ENCODE results near the gene FAM20C.

The FAM20C gene

DNA sequence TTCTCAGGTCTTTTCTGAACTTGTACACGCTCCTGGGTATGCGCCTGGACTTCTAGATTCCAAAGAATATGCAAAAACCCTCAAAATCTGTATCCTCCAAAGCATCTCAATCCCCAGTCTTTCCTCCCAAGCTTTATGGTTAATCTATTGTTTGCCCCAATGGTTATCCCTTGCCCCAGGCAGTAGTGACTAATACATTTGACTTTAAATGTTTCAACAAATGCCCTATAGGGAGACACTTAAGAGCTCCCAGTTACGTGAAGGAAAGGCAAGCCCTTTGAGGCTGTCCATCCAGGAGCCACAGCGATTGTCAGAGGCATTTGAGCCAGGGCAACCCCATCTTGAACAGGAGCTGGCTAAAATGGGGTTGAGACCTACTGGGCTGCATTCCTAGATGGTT is 84.9 kb downstream of the FAM20C start:
- H3K9me3 ChIP-seq (ENCODE audit: control insufficient read depth, insufficient read depth, low read depth, low read length): no peaks in the 10 kb centered on the region
- no peaks in the 10 kb centered on the region for H3K4me1 ChIP-seq (ENCODE audit: control insufficient read depth, insufficient read depth, low read length)
- ChIA-PET POLR2A (no interaction called here), CTCF (interaction anchor here (2.3 kb wide), 1 partner anchor 13 kb away, joined by 12 read pairs; no protein-coding TSS in a partner anchor)
- H3K4me3 ChIP-seq (ENCODE audit: low read depth, low read length): no peak overlapping the region
- no peak for TF ChIP-seq ZBTB1 (tag by site-specific recombination; IDR thresholded peaks at IDR 0.05)
- TF ChIP-seq, protein P1, sequence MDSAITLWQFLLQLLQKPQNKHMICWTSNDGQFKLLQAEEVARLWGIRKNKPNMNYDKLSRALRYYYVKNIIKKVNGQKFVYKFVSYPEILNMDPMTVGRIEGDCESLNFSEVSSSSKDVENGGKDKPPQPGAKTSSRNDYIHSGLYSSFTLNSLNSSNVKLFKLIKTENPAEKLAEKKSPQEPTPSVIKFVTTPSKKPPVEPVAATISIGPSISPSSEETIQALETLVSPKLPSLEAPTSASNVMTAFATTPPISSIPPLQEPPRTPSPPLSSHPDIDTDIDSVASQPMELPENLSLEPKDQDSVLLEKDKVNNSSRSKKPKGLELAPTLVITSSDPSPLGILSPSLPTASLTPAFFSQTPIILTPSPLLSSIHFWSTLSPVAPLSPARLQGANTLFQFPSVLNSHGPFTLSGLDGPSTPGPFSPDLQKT (IDR thresholded peaks at IDR 0.05; ENCODE audit: borderline replicate concordance, low read depth, low read length): no peak
- no peak for TF ChIP-seq ZIC2 (tag by site-specific recombination; IDR thresholded peaks at IDR 0.05)
- TF ChIP-seq ZNF169 (tag by site-specific recombination; IDR thresholded peaks at IDR 0.05): no peak
- TF ChIP-seq ZNF221 (tag by site-specific recombination; IDR thresholded peaks at IDR 0.05; ENCODE audit: borderline replicate concordance): no peak
- no peak for TF ChIP-seq ZNF223 (tag by site-specific recombination; IDR thresholded peaks at IDR 0.05)
- TF ChIP-seq ZNF354C (tag by site-specific recombination; IDR thresholded peaks at IDR 0.05; ENCODE audit: borderline replicate concordance, low read depth): no peak
- H3K27ac ChIP-seq (ENCODE audit: extremely low read depth, low read depth, low read length): no peak overlapping the region
- no peaks in the 10 kb centered on the region for H3K36me3 ChIP-seq (ENCODE audit: control insufficient read depth in 2 of 2, insufficient read depth in 1 of 2, low read length in 2 of 2)

DNA sequence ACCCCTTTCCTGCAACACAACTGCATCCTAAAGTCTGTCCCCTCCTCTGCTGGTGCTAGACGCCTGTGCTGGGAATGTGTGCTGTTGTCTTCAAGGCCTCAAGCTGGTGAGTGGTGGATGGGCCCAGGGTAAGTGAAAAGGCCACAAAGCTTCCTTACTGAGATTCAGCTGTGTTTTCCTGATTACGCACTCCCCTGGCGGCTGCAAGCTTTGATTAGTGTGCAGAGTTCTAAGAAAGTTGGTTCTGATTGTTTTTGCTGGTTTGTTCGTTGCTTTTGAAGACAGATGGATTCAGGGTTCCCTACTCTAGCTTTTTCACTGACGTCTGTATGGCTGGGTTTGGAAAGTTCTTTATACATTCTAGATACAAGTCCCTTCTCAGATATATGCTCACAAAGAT is 85.7 kb downstream of the FAM20C start:
- CTCF ChIA-PET: interaction anchor here (0.5 to 2.3 kb wide), 3 partner anchors 13 to 45 kb away, joined by 3 to 12 read pairs (median 4); no protein-coding TSS in a partner anchor
- Histone ChIP-seq H3K4me1 (ENCODE audit: control insufficient read depth, insufficient read depth, low read length) (no peaks in the 10 kb centered on the region), H3K4me3 (ENCODE audit: low read depth, low read length) (no peak overlapping the region), H3K27ac (ENCODE audit: extremely low read depth, low read depth, low read length) (no peak overlapping the region), H3K36me3 (ENCODE audit: control insufficient read depth in 2 of 2, insufficient read depth in 1 of 2, low read length in 2 of 2) (no peaks in the 10 kb centered on the region), H3K9me3 (ENCODE audit: control insufficient read depth, insufficient read depth, low read depth, low read length) (no peaks in the 10 kb centered on the region)
- TF ChIP-seq ZSCAN30 (tag by site-specific recombination; IDR thresholded peaks at IDR 0.05): no peak
- TF ChIP-seq BCL11B (tag by site-specific recombination; IDR thresholded peaks at IDR 0.05; ENCODE audit: low read depth): no peak
- TF ChIP-seq, protein P2, sequence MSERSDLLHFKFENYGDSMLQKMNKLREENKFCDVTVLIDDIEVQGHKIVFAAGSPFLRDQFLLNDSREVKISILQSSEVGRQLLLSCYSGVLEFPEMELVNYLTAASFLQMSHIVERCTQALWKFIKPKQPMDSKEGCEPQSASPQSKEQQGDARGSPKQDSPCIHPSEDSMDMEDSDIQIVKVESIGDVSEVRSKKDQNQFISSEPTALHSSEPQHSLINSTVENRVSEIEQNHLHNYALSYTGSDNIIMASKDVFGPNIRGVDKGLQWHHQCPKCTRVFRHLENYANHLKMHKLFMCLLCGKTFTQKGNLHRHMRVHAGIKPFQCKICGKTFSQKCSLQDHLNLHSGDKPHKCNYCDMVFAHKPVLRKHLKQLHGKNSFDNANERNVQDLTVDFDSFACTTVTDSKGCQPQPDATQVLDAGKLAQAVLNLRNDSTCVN (tag by site-specific recombination; optimal IDR thresholded peaks at IDR 0.05): no peak
- TF ChIP-seq TCF7L2 (IDR thresholded peaks at IDR 0.05; ENCODE audit: borderline replicate concordance, low read depth, low read length): no peak
- TF ChIP-seq SCRT2 (tag by site-specific recombination; IDR thresholded peaks at IDR 0.05): no peak
- TF ChIP-seq ZNF596 (tag by site-specific recombination; IDR thresholded peaks at IDR 0.05): no peak
- no peak for TF ChIP-seq ZNF510 (tag by site-specific recombination; IDR thresholded peaks at IDR 0.05; ENCODE audit: insufficient replicate concordance)
- TF ChIP-seq ZNF366 (tag by site-specific recombination; conservative IDR thresholded peaks at IDR 0.05): no peak
- no peak for TF ChIP-seq ZNF211 (tag by site-specific recombination; IDR thresholded peaks at IDR 0.05; ENCODE audit: low read depth)
- TF ChIP-seq, protein P3, sequence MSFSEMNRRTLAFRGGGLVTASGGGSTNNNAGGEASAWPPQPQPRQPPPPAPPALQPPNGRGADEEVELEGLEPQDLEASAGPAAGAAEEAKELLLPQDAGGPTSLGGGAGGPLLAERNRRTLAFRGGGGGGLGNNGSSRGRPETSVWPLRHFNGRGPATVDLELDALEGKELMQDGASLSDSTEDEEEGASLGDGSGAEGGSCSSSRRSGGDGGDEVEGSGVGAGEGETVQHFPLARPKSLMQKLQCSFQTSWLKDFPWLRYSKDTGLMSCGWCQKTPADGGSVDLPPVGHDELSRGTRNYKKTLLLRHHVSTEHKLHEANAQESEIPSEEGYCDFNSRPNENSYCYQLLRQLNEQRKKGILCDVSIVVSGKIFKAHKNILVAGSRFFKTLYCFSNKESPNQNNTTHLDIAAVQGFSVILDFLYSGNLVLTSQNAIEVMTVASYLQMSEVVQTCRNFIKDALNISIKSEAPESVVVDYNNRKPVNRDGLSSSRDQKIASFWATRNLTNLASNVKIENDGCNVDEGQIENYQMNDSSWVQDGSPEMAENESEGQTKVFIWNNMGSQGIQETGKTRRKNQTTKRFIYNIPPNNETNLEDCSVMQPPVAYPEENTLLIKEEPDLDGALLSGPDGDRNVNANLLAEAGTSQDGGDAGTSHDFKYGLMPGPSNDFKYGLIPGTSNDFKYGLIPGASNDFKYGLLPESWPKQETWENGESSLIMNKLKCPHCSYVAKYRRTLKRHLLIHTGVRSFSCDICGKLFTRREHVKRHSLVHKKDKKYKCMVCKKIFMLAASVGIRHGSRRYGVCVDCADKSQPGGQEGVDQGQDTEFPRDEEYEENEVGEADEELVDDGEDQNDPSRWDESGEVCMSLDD (tag by site-specific recombination; IDR thresholded peaks at IDR 0.05): no peak
- TF ChIP-seq ZNF785 (tag by site-specific recombination; IDR thresholded peaks at IDR 0.05): no peak
- TF ChIP-seq ZBTB7A (tag by site-specific recombination; IDR thresholded peaks at IDR 0.05; ENCODE audit: low read depth): no peak
- TF ChIP-seq ZFP3 (tag by site-specific recombination; IDR thresholded peaks at IDR 0.05; ENCODE audit: low read depth): no peak
- TF ChIP-seq HOXA7 (CRISPR knock-in tag; IDR thresholded peaks at IDR 0.05; ENCODE audit: borderline replicate concordance): no peak
- TF ChIP-seq, protein P4, sequence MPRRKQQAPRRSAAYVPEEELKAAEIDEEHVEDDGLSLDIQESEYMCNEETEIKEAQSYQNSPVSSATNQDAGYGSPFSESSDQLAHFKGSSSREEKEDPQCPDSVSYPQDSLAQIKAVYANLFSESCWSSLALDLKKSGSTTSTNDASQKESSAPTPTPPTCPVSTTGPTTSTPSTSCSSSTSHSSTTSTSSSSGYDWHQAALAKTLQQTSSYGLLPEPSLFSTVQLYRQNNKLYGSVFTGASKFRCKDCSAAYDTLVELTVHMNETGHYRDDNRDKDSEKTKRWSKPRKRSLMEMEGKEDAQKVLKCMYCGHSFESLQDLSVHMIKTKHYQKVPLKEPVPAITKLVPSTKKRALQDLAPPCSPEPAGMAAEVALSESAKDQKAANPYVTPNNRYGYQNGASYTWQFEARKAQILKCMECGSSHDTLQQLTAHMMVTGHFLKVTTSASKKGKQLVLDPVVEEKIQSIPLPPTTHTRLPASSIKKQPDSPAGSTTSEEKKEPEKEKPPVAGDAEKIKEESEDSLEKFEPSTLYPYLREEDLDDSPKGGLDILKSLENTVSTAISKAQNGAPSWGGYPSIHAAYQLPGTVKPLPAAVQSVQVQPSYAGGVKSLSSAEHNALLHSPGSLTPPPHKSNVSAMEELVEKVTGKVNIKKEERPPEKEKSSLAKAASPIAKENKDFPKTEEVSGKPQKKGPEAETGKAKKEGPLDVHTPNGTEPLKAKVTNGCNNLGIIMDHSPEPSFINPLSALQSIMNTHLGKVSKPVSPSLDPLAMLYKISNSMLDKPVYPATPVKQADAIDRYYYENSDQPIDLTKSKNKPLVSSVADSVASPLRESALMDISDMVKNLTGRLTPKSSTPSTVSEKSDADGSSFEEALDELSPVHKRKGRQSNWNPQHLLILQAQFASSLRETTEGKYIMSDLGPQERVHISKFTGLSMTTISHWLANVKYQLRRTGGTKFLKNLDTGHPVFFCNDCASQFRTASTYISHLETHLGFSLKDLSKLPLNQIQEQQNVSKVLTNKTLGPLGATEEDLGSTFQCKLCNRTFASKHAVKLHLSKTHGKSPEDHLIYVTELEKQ (tag by site-specific recombination; IDR thresholded peaks at IDR 0.05; ENCODE audit: borderline replicate concordance): no peak
- no peak for TF ChIP-seq ZIC2 (tag by site-specific recombination; IDR thresholded peaks at IDR 0.05)
- POLR2A ChIA-PET: no interaction called here
